Natural killer cell (primary cell): ENCODE results near the gene UBE2F. TPM values are rescaled to one million over a fixed set of nuclear protein-coding genes. Genes with fewer than 3 reads are reported as not detected.
A peak's percentile ranks its signal among the peaks of the same experiment; 100 is the strongest.

Source experiments
- ATAC-seq, 3 donors: fragments of 150-1000 bp in 2 of 3; fragments of 200-7000 bp in 1 of 3; cut with Tn5 transposase; 1 replicate in 1 of 3; 2 replicates in 2 of 3; pipeline ENCODE4 v1.10.0; 2021; ENCODE audit warnings: mild to moderate bottlenecking in 2 of 3, moderate library complexity in 2 of 3
- DNase-seq, 2 donors: peaks; one replicate each; pipeline versions ENCODE4 v3.0.0 to v3.0.0-alpha.2; 2013 to 2021; ENCODE audit warnings: mixed read lengths in 1 of 2
- H3K27ac ChIP-seq: one replicate; pipeline ENCODE4 v1.5.1; 2013; ENCODE audit warnings: mild to moderate bottlenecking, low read length
- H3K27me3 ChIP-seq: one replicate; pipeline ENCODE4 v1.6.1; 2013; ENCODE audit warnings: low read length; ENCODE audit not compliant: control insufficient read depth, insufficient read depth
- H3K36me3 ChIP-seq: one replicate; pipeline ENCODE4 v1.6.1; 2013; ENCODE audit warnings: low read length; ENCODE audit not compliant: control insufficient read depth, insufficient read depth
- H3K4me1 ChIP-seq: one replicate; pipeline ENCODE4 v1.6.1; 2013; ENCODE audit warnings: low read length; ENCODE audit not compliant: control insufficient read depth, insufficient read depth
- H3K4me3 ChIP-seq: one replicate; pipeline ENCODE4 v1.5.1; 2013; ENCODE audit warnings: low read length
- H3K9me3 ChIP-seq: one replicate; pipeline ENCODE4 v1.6.1; 2013; ENCODE audit warnings: low read length; ENCODE audit not compliant: control insufficient read depth, insufficient read depth
- H3K27ac Mint-ChIP-seq, 2 donors: one replicate each; pipeline ENCODE4 v1.8.0; 2022; ENCODE audit warnings: mild to moderate bottlenecking in 2 of 2, mixed read lengths in 2 of 2, moderate library complexity in 1 of 2
- H3K27me3 Mint-ChIP-seq, 2 donors: one replicate each; pipeline ENCODE4 v1.8.0; 2022; ENCODE audit warnings: low read depth in 2 of 2, mixed read lengths in 2 of 2
- H3K36me3 Mint-ChIP-seq: one replicate; pipeline ENCODE4 v1.8.0; 2022; ENCODE audit warnings: mixed read lengths
- H3K4me1 Mint-ChIP-seq, 2 donors: one replicate each; pipeline ENCODE4 v1.8.0; 2022; ENCODE audit warnings: mixed read lengths in 2 of 2
- H3K4me3 Mint-ChIP-seq: one replicate; pipeline ENCODE4 v1.8.0; 2022; ENCODE audit warnings: mild to moderate bottlenecking, moderate library complexity, mixed read lengths
- H3K9me3 Mint-ChIP-seq, 2 donors: one replicate each; pipeline ENCODE4 v1.8.0; 2022; ENCODE audit warnings: mixed read lengths in 2 of 2
- CTCF ChIP-seq: fragments of 200-600 bp; IDR thresholded peaks from one replicate; pipeline ENCODE4 v1.8.0; 2022; ENCODE audit warnings: antibody characterized with exemption
- WGBS: methylation state at CpG from one replicate; pipeline ENCODE4 v1.1.7; 2013; ENCODE audit warnings: missing lambda C conversion rate; ENCODE audit not compliant: insufficient coverage; 5-methylcytosine and 5-hydroxymethylcytosine counted together
- intact Hi-C: fragments of 100-400 bp; cut with micrococcal nuclease; formaldehyde crosslinking; loops from one replicate; pipeline ENCODE4 v1.14.2; 2022
- total RNA-seq, 4 donors: library from RNA; stranded (reverse); fragments of 120-200 nt in 1 of 4; gene quantifications; one replicate each; pipeline versions ENCODE4 v1.2.3 to v1.2.4, GENCODE V29; 2013 to 2022

UBE2F gene
- total RNA-seq, 3 donors from 2014 or later (not counting 1 experiment from before 2014, with no cell fraction given) = 82.4 to 135 (median 96.1) TPM

- H3K36me3 ChIP-seq = peaks cover 31% of the 10 kb centered on the region
- H3K4me1 ChIP-seq = peaks cover 56% of the 10 kb centered on the region
- Mint-ChIP-seq H3K27ac (peak overlapping the region; percentile 65 to 76), H3K4me3 (no peak overlapping the region), H3K9me3 (no peaks in the 10 kb centered on the region), H3K36me3 (no peaks in the 10 kb centered on the region), H3K4me1 (peaks cover 70 to 73% of the 10 kb centered on the region in 2 donors), H3K27me3 (no peaks in the 10 kb centered on the region)
- DNase-seq = no peak
- intact Hi-C loops = no loop called here
- ATAC-seq = no peak
- TF ChIP-seq CTCF = no peak
- no peak overlapping the region for H3K27ac ChIP-seq
- no peaks in the 10 kb centered on the region for H3K27me3 ChIP-seq
- no peak overlapping the region for H3K4me3 ChIP-seq
- no peaks in the 10 kb centered on the region for H3K9me3 ChIP-seq
- WGBS = 98% methylated on average over 9 of the region's 10 CpGs
Observed at GRCh38 chr2:237972936-237973335, 6.1 kb downstream of the UBE2F start.

DNA sequence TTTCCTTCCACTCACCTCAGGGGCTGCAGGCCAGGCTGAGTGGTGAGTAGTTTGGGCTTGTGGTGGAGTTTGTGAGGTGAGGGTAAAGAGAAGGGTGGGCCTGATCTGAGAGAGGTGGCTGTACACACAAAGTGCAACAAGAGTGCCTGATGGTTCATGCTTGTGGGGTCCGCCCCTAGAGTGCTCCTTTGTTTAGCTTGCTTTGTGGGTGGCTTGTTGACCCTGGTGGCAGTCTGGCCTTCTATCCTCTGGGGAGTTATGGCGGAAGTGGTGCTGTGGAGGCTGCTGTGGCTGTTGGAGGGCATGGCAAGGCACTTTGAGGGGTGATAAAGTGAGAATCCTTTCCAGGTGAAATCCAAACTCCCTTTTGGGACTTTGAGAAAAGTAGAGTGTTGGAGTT is 10.6 kb downstream of the UBE2F start:
- peak overlapping the region; percentile 53 for H3K27ac ChIP-seq
- peaks cover 57% of the 10 kb centered on the region for H3K4me1 ChIP-seq
- DNase-seq (no peak), ATAC-seq (peak in 2 of 3 donors; percentile 12 to 49)
- H3K4me3 Mint-ChIP-seq = peak overlapping the region; percentile 74
- peaks cover 64 to 73% of the 10 kb centered on the region in 2 donors for H3K4me1 Mint-ChIP-seq
- no peak for TF ChIP-seq CTCF
- H3K27ac Mint-ChIP-seq = peak overlapping the region; percentile 87 to 94
- H3K36me3 Mint-ChIP-seq = no peaks in the 10 kb centered on the region
- intact Hi-C loops = no loop called here
- H3K4me3 ChIP-seq = no peak overlapping the region
- H3K9me3 Mint-ChIP-seq = no peaks in the 10 kb centered on the region
- peaks cover 31% of the 10 kb centered on the region for H3K36me3 ChIP-seq
- no peaks in the 10 kb centered on the region for H3K27me3 ChIP-seq
- H3K27me3 Mint-ChIP-seq = no peaks in the 10 kb centered on the region
- 68% methylated on average over 2 of the region's 2 CpGs for WGBS
- H3K9me3 ChIP-seq = no peaks in the 10 kb centered on the region

- Mint-ChIP-seq H3K4me3 (peak overlapping the region; percentile 74), H3K9me3 (no peaks in the 10 kb centered on the region), H3K27ac (peak overlapping the region; percentile 87 to 94), H3K27me3 (no peaks in the 10 kb centered on the region), H3K4me1 (peaks cover 63 to 75% of the 10 kb centered on the region in 2 donors), H3K36me3 (no peaks in the 10 kb centered on the region)
- WGBS = 84% methylated on average over 7 of the region's 8 CpGs
- Histone ChIP-seq H3K36me3 (peaks cover 31% of the 10 kb centered on the region), H3K27ac (peak overlapping the region; percentile 6), H3K9me3 (no peaks in the 10 kb centered on the region), H3K4me3 (no peak overlapping the region), H3K27me3 (no peaks in the 10 kb centered on the region), H3K4me1 (peaks cover 59% of the 10 kb centered on the region)
- intact Hi-C loops = no loop called here
- DNase-seq (no peak), ATAC-seq (no peak)
- TF ChIP-seq CTCF = no peak
Observed at GRCh38 chr2:237978058-237978712, 11.4 kb downstream of the UBE2F start.

- Histone ChIP-seq H3K27ac (peak overlapping the region; percentile 54), H3K36me3 (peaks cover 27% of the 10 kb centered on the region), H3K9me3 (no peaks in the 10 kb centered on the region), H3K4me3 (no peak overlapping the region), H3K27me3 (no peaks in the 10 kb centered on the region), H3K4me1 (peaks cover 69% of the 10 kb centered on the region)
- Mint-ChIP-seq H3K27me3 (no peaks in the 10 kb centered on the region), H3K4me1 (peaks cover 70 to 82% of the 10 kb centered on the region in 2 donors), H3K27ac (peak overlapping the region; percentile 87 to 94), H3K4me3 (peak overlapping the region; percentile 71), H3K36me3 (no peaks in the 10 kb centered on the region), H3K9me3 (no peaks in the 10 kb centered on the region)
- no peak for TF ChIP-seq CTCF
- DNase-seq (no peak), ATAC-seq (peak; percentile 68 to 81 (median 70))
- WGBS = 68% methylated on average over 6 of the region's 6 CpGs
- intact Hi-C loops = no loop called here
Observed at GRCh38 chr2:237979331-237979730, 12.5 kb downstream of the UBE2F start.
